A549 (cell line): ENCODE measurements around the gene NME7.

Experiments
- CTCF ChIP-seq: fragments of >200 bp; sonication (Bioruptor Twin); formaldehyde crosslinking; IDR thresholded peaks from 3 replicates; pipeline ENCODE4 v1.5.1; 2016
- EP300 ChIP-seq, 2 experiments: fragments of >200 bp; sonication (Bioruptor Twin); formaldehyde crosslinking; IDR thresholded peaks; 2 replicates in 1 of 2; 3 replicates in 1 of 2; pipeline ENCODE4 v1.6.1; 2016 to 2017
- FOSL2 ChIP-seq, 2 experiments: fragments of 450-650 bp in 1 of 2; fragments of >200 bp in 1 of 2; sonication (Bioruptor Twin) in 1 of 2; formaldehyde crosslinking; IDR thresholded peaks; 2 replicates each; pipeline versions ENCODE4 v1.5.0 to v1.6.1; 2016 to 2020; ENCODE audit warnings: mild to moderate bottlenecking in 1 of 2, moderate library complexity in 1 of 2
- JUN ChIP-seq, 2 experiments: fragments of >200 bp; sonication (Bioruptor Twin); formaldehyde crosslinking; IDR thresholded peaks; 2 replicates in 1 of 2; 3 replicates in 1 of 2; pipeline ENCODE4 v1.6.1; 2016 to 2017
- KDM1A ChIP-seq: fragments of 200-600 bp; sonication (generic); IDR thresholded peaks from 2 replicates; pipeline ENCODE4 v1.6.1; 2016; ENCODE audit warnings: low read depth, mild to moderate bottlenecking
- NR3C1 ChIP-seq: fragments of >200 bp; sonication (Bioruptor Twin); formaldehyde crosslinking; IDR thresholded peaks from 3 replicates; pipeline ENCODE4 v1.6.1; 2017
- PBX3 ChIP-seq: IDR thresholded peaks from 2 replicates; pipeline ENCODE4 v1.6.1; 2012
- POLR2A ChIP-seq: IDR thresholded peaks from 2 replicates; pipeline ENCODE4 v1.6.1; 2012; ENCODE audit warnings: mild to moderate bottlenecking, low read length

GRCh38 chr1:169259816-169260215, 107.8 kb downstream of the NME7 start:
- TF ChIP-seq PBX3: no peak
- no peak for TF ChIP-seq FOSL2 (IDR thresholded peaks at IDR 0.05)
- no peak for TF ChIP-seq FOSL2 (CRISPR knock-in tag; IDR thresholded peaks at IDR 0.05)
- no peak for TF ChIP-seq CTCF
- TF ChIP-seq EP300 (IDR thresholded peaks at IDR 0.05): no peak
- no peak for TF ChIP-seq KDM1A
- TF ChIP-seq NR3C1: no peak
- no peak for TF ChIP-seq POLR2A
- TF ChIP-seq JUN (IDR thresholded peaks at IDR 0.05): no peak
